KOPT-K1 (cell line): Measurements from ENCODE around the gene FSIP1.

ENCODE experiments used
- H3K27ac ChIP-seq: fragments of 200-600 bp; sonication (generic); 2 replicates; pipeline ENCODE4 v1.5.1; 2016; ENCODE audit warnings: antibody characterized with exemption, mild to moderate bottlenecking, low read depth, low read length; ENCODE audit not compliant: poor library complexity, severe bottlenecking
- H3K36me3 ChIP-seq: fragments of 200-600 bp; sonication (generic); 2 replicates; pipeline ENCODE4 v1.5.1; 2017; ENCODE audit warnings: antibody characterized with exemption, mild to moderate bottlenecking, low read length, moderate library complexity; ENCODE audit not compliant: insufficient read depth
- H3K9me3 ChIP-seq: fragments of 200-600 bp; sonication (generic); 2 replicates; pipeline ENCODE4 v1.5.1; 2017; ENCODE audit warnings: antibody characterized with exemption, low read length, mild to moderate bottlenecking; ENCODE audit not compliant: insufficient read depth, poor library complexity, severe bottlenecking

FSIP1 gene

DNA sequence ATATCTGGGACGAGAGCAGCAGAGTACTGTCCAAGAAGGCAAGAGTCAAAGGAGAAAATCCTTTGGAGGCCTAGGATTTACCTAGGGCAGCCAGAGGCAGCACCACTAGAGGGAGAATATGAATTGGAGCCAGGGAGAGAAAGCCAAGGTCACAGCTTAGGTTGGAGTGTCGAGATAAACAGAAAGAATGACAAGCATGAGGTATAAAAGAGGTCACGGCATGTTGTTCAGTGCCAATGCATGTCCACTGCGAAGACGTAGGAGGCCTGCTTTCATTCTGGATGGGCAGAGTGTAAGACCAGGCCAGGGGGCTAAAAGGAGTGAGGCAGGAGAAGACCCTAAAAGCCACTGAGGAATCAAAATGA is 154.5 kb downstream of the FSIP1 start:
- Histone ChIP-seq H3K36me3 (no peaks in the 10 kb centered on the region), H3K27ac (no peak overlapping the region), H3K9me3 (peaks cover 5% of the 10 kb centered on the region)

DNA sequence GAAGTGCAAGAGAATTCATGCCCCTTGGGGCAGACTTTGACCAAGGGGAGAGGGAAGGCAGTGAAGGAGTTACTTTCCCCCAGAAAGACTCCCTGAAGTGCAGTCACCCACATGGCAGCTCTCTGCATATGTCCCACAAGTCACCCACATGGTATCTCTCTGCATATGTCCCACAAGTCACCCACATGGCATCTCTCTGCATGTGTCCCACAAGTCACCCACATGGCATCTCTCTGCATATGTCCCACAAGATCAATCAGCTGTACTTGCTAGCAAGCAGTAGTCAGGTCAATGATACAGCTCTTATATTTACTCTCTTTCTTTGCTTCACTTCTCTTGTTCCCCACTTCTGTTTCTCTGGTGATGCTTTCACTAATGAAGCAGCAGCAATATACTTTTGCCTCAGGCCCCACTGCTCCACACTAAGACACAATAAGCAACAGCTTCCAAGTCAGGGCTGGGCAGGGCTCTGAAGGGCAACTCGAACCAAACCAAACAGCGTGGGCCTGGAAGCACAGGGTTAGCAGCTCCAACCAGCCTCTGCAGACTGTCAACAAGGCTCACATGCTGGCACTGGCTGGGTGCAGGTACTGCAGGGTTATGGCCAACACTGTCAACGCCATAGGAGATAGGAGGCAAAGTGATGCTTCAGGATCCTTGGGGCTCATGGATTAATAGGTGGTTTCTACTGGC is 155.0 kb downstream of the FSIP1 start:
- Histone ChIP-seq H3K36me3 (no peaks in the 10 kb centered on the region), H3K9me3 (peaks cover 5% of the 10 kb centered on the region), H3K27ac (no peak overlapping the region)

- no peak overlapping the region for H3K27ac ChIP-seq
- H3K36me3 ChIP-seq: no peaks in the 10 kb centered on the region
- H3K9me3 ChIP-seq: peaks cover 5% of the 10 kb centered on the region
Measured at GRCh38 chr15:39625856-39626255, 156.8 kb downstream of the FSIP1 start.

DNA sequence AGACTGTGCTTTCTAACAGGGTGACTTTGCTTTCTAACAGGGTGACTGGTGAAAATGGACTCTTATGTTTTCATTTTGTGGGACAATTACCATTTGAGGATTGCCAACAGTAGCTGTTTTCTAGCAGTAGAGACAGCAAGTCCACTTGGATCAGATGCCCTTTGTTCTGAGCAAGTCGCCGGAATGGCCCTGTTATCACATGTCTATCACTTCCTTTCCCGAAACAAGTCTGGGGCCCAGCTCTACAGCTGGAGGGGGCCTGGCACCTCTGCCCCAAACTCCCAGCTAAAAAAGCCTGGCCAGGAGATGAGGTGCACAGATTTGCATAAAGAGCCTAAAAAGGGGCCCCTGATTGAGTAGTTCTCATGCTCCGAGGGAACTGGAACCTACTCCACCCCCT is 157.2 kb downstream of the FSIP1 start:
- H3K27ac ChIP-seq: no peak overlapping the region
- H3K9me3 ChIP-seq: peaks cover 5% of the 10 kb centered on the region
- no peaks in the 10 kb centered on the region for H3K36me3 ChIP-seq

DNA sequence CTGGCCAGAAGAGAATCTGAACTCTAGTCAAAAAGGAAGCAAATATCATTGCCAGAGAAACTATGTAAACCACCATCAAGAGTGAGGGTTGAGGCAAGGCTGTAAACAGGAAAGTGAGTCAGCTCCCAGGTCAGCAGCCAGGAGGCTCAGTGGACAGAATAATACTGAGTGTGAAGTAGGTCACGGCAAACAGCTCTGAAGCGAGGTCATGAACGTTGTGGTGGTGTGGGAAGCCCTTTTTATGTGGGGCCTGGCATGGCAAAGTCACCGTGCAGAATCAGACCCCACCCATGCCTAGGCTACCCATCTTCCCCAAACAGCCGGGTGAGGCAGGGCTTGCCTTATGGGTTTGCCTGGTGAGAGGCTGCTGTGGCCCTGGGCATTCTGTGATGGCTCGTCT is 157.8 kb downstream of the FSIP1 start:
- H3K9me3 ChIP-seq: peaks cover 5% of the 10 kb centered on the region
- no peak overlapping the region for H3K27ac ChIP-seq
- no peaks in the 10 kb centered on the region for H3K36me3 ChIP-seq

GRCh38 chr15:39623529-39623931 is 159.1 kb downstream of the FSIP1 start:
- H3K9me3 ChIP-seq: peaks cover 5% of the 10 kb centered on the region
- H3K36me3 ChIP-seq: no peaks in the 10 kb centered on the region
- H3K27ac ChIP-seq: no peak overlapping the region

- peaks cover 5% of the 10 kb centered on the region for H3K9me3 ChIP-seq
- H3K36me3 ChIP-seq: no peaks in the 10 kb centered on the region
- no peak overlapping the region for H3K27ac ChIP-seq
Measured at GRCh38 chr15:39622660-39623516, 159.8 kb downstream of the FSIP1 start.

DNA sequence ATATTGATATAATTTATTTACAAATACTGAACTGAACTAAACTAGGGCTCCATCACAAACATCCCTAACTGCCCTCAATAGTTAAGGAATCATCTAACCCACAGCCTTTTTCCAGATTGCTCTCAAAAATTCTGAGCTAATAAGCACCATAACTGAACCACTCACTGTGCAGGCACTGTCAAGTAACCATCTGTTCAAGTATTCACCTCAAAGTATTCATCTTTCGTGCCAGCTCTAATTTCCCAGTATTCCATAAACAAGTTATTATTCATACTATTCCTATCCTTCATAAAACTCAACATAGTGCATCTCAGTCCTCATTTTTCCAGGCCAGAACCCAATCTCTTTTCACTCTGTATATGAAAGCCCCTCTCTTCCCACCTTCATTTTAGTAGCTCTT is 160.7 kb downstream of the FSIP1 start:
- Histone ChIP-seq H3K27ac (no peak overlapping the region), H3K36me3 (no peaks in the 10 kb centered on the region), H3K9me3 (peaks cover 5% of the 10 kb centered on the region)

DNA sequence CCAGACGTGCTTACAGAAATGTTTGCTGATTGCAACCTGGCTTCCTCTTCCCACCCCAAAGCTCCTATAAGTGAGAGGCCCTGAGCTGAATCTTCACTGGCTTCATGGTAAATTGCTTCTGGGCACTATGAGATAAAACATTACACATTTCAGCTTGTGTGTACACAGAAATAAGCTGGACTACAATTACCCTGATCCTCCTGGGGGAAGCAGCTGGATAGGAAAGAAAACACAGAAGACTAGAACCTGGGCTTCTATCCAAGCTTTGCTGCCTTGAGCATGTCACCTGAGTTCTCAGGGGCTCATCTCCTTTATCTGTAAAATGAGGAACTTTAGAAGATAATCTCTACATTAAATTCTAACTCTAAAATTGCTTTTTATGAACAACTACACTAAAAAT is 161.4 kb downstream of the FSIP1 start:
- no peaks in the 10 kb centered on the region for H3K36me3 ChIP-seq

GRCh38 chr15:39618063-39618823 is 164.4 kb downstream of the FSIP1 start:
- Histone ChIP-seq H3K9me3 (peaks cover 8% of the 10 kb centered on the region), H3K27ac (no peak overlapping the region)

More for the DNA sequence above, 161.4 kb downstream of the FSIP1 start:
- peaks cover 3% of the 10 kb centered on the region for H3K9me3 ChIP-seq
- H3K27ac ChIP-seq: no peak overlapping the region

DNA sequence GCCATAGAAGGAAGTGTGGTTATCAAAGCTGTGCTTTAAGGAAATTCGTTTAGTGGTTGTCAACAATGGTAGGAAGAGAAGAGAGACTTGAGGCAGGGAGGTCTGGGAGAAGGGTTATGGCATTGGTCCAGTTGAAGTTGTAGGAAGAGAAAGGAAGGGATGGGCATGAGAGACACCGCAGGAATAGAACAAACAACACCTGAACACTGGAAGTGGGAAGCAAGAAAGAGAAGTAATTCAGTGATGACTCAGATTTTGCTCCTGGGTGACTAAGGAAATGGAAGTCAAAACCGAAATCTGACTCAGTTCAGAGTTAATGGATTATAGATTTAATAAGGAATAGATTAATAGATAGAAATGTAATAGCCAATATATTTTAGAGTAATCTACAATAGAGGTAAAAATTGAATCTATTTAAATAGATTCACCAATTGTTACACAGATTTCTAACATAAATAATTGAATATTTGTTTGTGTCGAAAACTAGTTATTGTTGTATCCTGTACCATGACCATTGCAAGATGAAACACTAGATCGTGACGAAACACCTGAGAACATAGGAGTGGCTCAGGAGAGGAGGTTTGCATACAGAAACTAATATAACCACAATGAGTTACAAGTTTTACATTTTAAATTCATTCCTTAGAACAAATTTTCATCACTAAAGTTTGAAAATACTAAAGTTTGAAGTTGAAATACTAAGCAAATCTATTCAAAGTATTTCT is 165.7 kb downstream of the FSIP1 start:
- Histone ChIP-seq H3K27ac (no peak overlapping the region), H3K9me3 (peaks cover 8% of the 10 kb centered on the region), H3K36me3 (no peaks in the 10 kb centered on the region)

More at GRCh38 chr15:39618063-39618823, 164.4 kb downstream of the FSIP1 start:
- no peaks in the 10 kb centered on the region for H3K36me3 ChIP-seq

DNA sequence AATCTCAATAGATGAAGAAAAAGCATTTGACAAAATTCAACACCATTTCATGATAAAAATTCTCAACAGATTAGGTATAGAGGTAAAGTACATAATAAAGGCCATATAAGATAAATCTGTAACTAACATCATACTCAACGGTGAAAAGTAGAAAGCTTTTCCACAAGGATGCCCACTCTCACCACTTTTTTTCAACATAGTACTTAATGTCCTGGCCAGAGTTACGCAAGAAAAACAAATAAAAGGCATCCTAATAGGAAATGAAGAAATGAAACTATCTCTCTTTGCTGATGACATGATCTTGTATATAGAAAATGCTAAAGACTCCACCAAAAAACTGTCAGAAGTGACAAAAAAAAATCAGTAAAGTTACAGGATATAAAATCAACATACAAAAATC is 168.8 kb downstream of the FSIP1 start:
- Histone ChIP-seq H3K9me3 (peaks cover 29% of the 10 kb centered on the region), H3K36me3 (no peaks in the 10 kb centered on the region), H3K27ac (no peak overlapping the region)

- Histone ChIP-seq H3K27ac (no peak overlapping the region), H3K9me3 (peaks cover 29% of the 10 kb centered on the region), H3K36me3 (no peaks in the 10 kb centered on the region)
Measured at GRCh38 chr15:39613271-39613670, 169.4 kb downstream of the FSIP1 start.

GRCh38 chr15:39610665-39611064 is 172.0 kb downstream of the FSIP1 start:
- Histone ChIP-seq H3K36me3 (no peaks in the 10 kb centered on the region), H3K27ac (no peak overlapping the region), H3K9me3 (peaks cover 29% of the 10 kb centered on the region)
